Hypothalamus (tissue), 51 donors: ENCODE results near the gene MSRB2.

ENCODE experiments used
- DNase-seq, 51 donors: peaks; one replicate each; lab custom pipeline; 2025; lab: John Stamatoyannopoulos, UW

MSRB2 gene

DNA sequence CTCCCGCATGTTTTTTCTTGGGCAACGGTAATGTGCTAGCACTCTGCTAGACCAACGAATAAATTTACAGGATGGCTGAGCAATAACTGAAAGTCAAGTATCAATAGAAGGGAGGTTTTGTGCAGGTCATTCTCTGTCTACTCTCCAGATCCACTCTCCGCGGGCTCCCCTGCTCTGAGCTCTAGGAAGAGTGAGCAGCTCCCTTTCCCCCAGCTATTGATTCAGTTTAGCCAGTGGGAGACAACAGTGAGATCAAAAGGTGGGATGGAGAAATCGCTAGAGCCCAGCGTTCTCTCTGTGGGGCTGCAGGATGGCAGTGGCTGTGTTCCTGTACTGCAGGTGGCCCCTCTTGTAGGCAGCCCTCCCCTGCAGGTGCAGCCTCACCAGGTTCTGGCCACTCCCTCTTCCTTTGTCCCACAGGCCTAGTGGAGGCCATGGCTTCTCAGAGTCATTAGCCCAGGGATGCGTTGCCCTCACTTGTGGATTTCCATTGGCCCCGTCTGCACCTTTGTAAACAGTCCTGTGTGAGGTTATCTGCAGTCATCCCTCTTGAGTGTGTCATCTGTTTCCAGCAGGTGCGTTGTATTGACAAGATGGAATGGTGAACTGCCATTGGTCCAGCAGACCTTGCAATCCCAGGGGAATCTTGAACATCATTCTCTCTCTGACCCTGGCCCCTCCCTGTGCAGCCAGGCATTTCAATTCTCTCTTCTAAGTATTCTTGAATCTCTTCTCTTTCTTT is 11.1 kb downstream of the MSRB2 start:
- DNase-seq, result no peak

DNA sequence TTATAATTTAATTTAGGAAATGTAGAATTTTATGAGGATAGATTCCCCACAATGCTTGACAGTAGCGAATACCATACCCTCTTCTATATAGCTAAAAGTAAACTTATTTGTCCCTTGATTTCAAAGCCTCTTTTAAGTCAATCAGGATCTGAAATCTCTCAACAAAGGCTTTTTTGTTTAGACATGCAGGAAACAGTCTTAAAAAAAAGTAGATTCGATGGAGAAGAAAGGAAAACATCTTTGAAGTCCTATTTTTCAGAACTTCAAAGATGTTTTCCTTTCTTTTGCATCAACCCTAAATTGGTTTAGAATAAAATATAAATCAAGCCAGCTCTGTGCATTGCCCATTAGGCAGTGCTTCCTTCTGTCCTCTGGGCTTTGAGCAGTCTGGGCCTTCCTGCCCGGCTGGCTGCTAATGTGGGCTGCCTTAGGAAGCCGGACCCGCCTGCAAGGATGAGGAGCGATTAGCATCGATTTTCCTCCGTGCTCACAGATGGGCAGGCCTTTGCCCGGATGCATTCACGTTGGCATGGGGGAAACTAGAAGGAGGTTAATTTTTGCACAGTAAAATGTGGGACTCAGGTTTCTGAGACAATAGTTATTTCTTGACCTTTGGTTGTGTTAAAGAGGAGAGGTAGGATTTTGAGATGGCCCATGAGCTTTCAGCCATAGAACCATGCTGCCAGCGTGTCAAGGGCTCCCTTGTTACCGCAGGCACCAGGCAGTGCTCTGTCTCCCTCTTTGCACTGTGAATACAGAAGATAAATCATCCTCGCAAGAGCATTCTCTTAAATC is 15.5 kb downstream of the MSRB2 start:
- DNase-seq, result peak in 9 of 51 donors; percentile 2 to 15 (median 9)

- no peak for DNase-seq
These were observed 16.3 kb downstream of the MSRB2 start for GRCh38 chr10:23111517-23112286.

GRCh38 chr10:23114228-23114850 is 19.0 kb downstream of the MSRB2 start:
- DNase-seq, result no peak

DNA sequence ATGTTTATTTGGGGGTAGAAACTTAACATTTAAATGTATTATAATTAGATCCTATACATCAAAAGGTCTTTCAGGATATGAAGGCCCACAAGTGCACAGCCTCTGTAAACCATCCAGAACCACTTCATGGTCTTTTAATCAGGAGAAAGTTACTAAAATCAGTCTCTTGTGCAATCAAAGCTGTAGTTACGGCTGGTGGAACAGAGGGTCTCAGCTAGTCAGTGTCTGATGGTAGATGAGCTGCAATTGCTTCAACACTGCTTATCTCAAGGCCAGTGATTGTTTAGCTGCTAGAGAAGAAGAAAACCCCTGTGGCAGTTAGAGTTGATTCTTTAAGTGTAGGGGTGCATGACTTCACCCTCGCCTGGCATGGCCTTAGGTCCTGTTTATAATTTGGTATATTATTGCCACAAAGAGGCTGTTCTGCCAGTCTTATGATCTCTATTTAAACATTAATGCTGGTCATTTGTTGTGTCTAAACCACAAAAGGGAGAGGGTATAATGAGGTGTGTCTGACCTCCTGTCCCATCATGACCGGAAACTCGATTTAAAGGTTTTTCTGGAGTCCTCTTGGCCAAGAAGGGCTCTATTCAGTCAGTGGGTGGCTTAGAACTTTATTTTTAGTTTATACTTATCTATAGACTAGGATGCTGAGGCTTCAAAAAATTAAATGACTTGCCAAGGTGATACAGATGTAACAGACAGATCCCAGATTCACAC is 21.3 kb downstream of the MSRB2 start:
- DNase-seq, result no peak

- peak in 35 of 51 donors; percentile 3 to 79 (median 44) for DNase-seq
These were observed 24.9 kb downstream of the MSRB2 start for GRCh38 chr10:23120001-23120934.

GRCh38 chr10:23121135-23121534 is 25.8 kb downstream of the MSRB2 start:
- DNase-seq, result no peak

- no peak for DNase-seq
These were observed 41.1 kb downstream of the MSRB2 start for GRCh38 chr10:23136462-23136861.

DNA sequence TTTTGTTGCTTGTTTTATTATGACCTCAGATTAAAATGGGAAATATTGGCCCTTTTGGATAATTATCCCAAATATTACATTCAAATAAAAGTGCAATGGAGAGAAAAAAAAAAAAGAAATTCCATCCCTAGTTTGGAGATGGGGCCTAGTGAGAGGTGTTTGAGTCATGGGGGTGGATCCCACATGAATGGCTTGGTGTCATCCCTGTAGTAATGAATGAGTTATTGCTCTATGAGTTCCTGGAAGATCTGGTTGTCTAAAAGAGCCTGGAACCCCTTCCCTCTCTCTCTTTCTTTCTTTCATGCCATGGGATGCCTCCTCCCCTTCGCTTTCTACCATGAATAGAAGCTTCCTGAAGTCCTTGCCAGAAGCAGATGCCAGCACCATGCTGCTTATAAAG is 44.3 kb downstream of the MSRB2 start:
- DNase-seq, result no peak

DNA sequence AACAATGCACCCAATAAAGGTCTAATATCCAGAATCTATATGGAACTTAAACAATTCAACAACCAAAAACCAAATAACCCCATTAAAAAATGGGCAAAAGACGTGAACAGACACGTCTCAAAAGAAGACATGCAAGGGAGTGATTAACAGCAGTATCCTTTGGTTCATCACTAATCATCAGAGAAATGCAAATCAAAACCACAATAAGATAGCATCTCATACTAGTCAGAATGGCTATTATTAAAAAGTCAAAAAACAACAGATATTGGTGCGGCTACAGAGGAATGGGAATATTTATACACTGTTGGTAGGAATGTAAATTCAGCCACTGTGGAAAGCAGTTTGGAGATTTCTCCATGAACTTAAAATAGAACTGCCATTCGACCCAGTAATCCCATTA is 46.6 kb downstream of the MSRB2 start:
- no peak for DNase-seq

DNA sequence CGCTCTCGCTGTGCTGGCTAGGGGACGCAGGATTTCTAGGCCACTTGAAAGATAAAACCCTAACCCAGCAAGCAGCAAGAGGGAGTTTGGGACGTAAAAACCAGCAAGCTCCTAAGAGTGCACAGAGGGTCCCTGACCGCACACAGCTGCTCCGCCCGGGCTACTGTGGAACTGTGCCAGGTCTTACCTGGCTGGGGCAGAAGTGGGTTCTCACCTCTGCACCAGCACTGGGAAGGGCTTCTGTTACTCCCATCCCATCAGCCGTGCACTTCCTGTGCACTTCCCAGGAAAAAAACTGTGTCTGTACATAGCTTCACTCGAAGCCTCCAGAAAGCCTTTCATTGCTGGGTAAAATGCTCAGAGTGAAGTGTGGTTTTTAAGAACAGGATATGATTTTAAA is 50.9 kb downstream of the MSRB2 start:
- DNase-seq, result no peak

GRCh38 chr10:23147035-23147434 is 51.7 kb downstream of the MSRB2 start:
- DNase-seq, result no peak

- no peak for DNase-seq
These were observed 52.8 kb downstream of the MSRB2 start for GRCh38 chr10:23148214-23148613.

DNA sequence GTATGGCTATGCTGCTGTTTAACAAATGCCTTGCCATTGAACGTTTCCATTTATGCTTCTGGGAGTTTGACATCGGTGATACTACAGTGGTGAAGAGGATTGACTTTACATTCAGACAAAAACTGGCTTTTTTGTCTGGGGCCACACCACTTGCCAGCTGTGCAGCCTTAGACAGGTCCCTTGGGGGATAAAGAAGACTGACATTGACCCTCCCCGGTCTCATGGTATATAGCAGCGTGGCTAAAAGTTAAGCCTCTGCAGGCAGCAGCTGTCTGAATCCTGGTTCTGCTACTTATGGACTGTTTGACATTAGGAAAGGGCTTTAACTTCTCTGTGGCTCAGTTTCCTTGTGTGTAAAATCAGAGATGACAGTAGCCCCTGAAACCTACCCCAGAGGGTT is 54.7 kb downstream of the MSRB2 start:
- DNase-seq, result no peak

DNA sequence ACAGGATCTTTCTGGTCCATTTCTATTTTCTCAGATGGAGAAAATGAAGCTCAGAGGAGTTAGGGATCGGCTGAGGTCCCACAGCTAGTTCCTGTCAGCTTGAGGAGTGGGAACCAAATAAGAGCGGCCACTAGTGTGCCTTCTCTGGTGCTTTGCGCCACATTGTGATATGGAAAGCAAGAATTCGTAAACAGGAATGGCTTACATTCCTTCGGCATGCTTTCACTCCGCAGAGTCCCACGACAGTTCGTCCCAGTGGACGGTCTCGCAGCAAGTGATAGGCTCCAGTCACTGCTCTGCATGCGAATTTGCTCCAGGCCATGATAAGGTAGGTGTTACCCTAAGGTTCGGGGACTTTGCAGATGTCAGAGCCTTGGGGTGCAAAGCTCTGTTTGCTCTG is 55.2 kb downstream of the MSRB2 start:
- DNase-seq, result no peak

DNA sequence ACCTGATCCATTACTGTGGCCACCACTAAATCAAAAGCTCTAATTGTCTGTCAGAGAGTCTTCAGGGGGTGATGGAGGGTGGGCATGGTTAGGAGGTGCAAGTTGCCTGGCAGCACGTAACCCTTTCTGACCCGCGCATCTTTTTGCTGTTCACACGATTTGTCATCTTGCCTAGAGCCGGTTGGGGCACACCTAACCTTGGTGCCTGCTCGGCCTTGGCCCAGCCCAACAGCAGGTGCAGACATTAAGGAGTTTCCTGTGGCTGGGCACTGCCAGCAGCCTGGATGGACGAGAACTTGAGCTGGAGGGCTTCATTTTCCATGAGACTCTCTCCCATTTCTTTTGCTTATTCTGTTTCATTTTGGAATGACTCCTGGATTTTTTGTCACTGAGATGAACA is 55.7 kb downstream of the MSRB2 start:
- no peak for DNase-seq

DNA sequence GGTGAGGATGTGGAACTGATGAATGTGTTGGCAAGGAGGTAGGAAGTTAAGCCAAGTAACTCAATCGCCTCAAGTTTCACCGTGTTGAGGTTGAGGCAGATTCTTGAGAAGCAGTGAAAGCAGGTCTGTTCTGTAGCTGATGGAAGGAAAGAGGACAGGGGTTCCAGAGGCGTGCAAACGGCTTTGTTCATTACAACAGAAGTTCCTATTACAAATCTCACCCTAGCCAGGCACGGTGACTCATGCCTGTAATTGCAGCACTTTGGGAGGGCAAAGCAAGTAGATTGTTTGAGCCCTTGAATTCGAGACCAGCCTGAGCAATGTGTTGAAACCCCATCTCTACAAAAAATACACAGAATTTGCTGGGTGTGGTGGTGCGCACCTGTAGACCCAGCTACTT is 59.8 kb downstream of the MSRB2 start:
- no peak for DNase-seq

- no peak for DNase-seq
These were observed 61.2 kb downstream of the MSRB2 start for GRCh38 chr10:23156447-23157150.
